ENCODE results near the gene GRIK4.

The GRIK4 gene

DNA sequence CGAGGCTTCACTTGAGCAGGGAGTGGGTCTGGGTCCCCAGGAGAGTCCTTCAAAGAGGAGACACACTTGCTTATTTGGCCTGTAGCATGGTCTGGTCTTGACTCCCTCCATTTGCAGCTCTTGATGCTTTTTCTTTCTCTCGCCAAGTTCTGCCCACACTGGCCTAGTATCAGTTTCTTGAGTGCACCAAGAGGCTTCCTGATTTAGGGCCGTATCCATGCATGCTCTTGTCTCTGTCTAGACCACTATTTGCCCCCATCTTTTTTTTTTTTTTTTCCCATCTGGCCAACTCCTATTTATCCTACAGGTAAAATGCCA lies 170.7 kb downstream of the GRIK4 start:
- no peak for DNase-seq

DNA sequence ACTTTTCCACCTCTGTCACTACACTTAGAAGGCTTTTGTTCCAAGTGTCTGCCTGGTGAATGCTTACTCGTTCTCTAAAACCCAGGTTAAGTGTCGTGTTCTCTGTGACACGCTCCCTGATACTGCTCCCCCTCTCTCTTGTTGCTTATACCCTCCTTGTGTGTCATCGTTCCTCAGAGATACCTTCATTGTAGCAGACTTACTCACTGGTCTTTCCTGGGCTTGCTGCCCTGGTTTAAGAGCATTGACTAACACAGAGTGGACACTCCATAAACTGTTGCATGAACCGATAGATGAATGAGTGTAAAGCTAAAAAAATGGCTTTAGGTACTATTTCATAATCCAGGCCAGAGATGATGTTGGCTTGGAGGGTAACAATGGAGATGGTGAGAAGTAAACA lies 171.3 kb downstream of the GRIK4 start:
- no peak for DNase-seq

GRCh38 chr11:120686516-120686915 lies 175.0 kb downstream of the GRIK4 start:
- DNase-seq: no peak

DNA sequence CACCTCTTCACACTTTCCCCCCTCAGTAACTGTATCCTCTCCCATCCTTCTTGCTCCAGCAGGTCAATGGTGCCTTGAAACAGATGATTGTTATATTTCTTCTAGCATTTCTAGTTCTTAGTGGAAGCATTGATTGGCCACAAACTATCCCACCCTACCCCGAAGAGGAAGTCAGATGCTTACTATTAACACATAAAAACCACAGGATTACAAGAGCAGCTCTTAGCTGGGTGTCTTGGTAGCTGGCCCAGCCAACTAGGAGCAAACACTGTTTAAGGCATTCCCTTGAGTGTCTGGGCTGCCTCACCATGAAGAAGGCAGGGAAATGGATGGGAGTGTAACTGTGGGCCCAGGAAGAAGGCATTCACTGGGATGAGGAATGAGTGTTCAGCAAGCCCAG lies 176.6 kb downstream of the GRIK4 start:
- no peak for DNase-seq

DNA sequence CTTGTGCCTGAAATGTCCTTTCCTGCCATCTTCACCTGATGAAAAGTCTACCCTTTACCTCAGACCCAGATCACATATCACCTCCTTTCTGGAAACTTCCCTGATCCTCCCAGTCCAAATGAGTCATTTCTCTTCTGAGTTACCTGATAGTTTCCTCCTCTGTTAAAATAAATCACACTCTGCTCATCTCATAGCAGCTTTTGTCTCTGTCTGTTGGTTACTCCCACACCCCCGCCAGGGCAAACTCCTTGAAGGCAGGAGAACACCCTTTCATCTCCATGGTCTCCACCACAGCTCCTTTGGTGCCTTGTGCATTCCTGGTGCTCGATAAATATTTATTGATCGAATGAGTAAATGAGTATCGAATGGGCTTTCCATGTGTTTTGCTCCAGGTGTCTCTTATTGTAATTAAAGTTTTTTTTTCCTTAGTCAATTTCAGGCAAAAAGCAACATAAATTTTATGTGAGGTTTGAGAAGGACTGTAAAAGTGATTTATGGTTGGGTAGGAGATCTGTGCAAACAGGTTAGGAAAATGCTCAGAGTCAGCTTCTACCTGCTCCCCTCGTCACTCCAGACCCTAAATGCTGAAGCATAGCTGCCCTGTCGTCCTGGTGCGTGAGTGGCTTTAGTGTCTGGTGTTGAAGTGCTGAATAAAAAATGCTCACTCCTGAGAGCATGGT lies 178.2 kb downstream of the GRIK4 start:
- DNase-seq: no peak

DNA sequence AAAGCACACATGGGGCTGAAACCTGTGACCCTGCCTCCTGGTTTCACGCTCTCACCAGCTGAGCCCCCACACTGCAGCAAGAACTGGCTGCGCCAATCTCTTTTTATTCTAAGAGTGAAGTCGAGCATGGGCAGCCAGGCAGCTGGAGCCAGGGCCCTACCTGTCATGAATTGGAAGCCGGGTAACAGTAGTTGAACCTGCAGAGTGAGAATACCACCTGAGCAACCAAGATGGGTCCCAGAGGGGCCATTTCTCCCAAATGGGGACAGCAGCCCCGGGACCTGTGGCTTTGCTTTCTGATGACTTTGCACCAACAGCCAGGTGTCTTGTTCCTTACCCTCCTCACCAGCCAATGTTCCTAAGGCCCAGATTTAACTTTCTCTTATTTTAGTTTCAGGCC lies 178.9 kb downstream of the GRIK4 start:
- no peak for DNase-seq

- DNase-seq: no peak
Measured at GRCh38 chr11:120694726-120695125, 183.2 kb downstream of the GRIK4 start.

GRCh38 chr11:120695426-120695825 lies 183.9 kb downstream of the GRIK4 start:
- no peak for DNase-seq

DNA sequence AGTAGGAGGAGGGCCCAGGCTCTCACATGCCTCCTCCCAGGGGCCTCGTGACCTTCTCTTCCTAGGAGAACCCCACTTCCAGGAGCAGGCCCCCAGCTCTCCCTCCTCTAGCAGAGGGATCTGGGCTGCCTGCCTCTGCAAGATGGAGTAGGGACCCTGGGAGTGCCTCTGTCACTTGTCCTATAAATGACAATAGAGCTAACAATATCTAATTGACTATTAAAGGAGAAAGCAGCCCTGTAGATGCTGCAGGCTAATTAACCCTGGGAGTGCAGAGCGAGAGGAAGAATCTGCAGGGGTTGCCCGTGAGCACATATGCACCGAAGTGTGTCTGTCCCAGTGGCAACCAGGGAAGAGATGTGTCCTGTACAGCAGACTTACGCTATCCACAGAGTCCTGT lies 184.4 kb downstream of the GRIK4 start:
- DNase-seq: no peak

DNA sequence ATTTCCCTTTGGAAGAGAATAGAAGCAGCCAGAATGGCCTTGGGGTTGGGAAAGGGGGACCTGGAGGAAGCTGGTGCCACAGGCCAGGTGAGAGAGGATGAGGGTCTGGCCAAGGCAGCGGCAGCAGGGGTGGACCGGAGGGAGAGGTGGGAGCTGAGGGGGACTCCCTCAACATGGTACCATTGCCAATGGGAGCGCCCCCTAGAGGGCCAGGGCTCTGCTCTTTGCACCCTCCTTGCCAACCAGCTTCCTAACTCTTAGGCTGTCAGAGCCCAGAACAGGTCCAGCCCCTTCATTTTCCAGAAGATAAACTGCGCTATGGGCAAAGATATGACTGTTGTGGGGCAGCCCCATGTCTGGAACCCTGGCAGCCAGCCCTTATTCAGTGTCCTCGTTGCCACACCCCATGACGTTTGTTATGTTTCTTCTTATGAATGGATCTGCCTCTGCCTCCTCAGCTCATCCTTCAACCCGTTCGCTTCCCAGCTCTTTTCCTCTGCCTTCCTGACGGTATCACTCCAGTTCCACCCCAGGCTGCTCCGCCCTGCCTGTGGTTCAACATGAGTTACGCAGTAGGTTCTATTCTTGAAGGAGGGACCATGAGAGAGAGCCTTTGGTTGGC lies 185.2 kb downstream of the GRIK4 start:
- DNase-seq: no peak

- DNase-seq: no peak
Measured at GRCh38 chr11:120698918-120699317, 187.4 kb downstream of the GRIK4 start.

GRCh38 chr11:120702656-120703055 lies 191.1 kb downstream of the GRIK4 start:
- no peak for DNase-seq

- DNase-seq: no peak
Measured at GRCh38 chr11:120703358-120704152, 192.0 kb downstream of the GRIK4 start.

- no peak for DNase-seq
Measured at GRCh38 chr11:120704256-120704750, 192.8 kb downstream of the GRIK4 start.

DNA sequence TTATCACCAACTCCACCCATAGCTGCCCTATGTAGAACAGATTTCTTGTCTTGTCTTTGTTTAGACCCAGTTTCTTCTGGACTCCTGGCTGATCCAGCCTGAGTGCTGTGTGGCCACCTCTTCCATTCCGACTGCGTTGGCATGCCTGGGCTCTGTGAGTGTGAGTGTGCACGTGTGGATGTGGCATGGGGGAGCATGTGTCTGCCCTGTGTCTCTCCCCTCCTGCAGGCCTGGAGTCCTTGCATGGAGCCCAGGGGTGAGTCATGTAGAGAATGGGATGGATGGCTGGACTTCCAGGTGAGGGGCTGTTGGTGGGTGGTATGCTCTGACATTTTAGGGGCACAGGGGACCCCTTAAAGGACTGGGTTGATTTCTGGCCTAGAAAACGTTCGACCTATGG lies 194.7 kb downstream of the GRIK4 start:
- DNase-seq: no peak

DNA sequence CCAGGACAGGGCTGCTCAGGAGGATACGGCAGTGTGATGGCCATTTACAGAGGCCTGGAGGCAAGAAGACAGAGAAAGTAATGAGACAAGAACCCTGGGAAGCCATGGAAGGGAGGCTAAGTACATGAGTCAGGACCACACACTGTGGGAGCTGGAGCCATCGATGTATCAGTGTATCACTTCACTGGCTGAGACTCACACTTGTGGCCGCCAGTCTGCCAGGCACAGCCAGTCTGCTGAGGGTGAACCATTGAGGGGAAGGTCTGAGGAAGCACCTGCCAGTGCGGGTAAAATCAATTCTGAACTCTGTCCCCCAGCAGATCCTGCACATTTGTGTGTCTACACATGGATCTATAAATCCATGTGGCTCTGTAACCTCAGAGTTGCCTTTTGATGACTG lies 195.6 kb downstream of the GRIK4 start:
- no peak for DNase-seq

GRCh38 chr11:120707663-120708062 lies 196.1 kb downstream of the GRIK4 start:
- DNase-seq: no peak

DNA sequence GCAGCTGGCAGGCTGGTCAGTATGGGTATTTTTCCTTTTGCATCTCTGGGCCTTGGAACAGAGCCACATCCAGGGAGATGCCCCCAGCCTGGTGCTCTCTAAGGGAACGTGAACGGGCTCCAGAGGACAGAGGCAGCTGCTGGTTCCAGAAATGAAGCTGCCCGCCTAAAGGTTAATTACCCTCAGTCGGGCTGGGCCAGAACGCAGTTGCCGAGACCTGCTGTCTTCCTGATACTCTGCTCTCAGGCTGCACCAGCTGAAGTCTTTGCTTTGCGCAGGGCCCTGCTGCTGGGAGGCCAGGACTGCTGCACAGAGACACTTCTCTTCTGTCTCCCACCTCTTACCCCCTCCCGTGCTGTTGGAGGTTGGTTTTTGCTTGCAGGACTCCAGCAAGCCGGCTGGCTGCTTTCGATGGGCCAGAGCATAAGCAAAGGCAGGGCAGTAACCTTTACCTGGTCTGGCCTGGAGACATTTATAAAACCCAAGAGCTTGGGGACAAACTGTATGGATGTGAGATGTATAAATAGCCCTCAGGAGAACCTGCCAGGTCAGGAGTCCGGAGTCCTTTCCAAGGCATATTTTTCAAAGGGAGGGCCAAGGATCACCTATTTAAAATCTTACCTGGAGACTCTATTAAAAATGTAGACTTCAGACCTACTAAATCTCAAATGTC lies 197.1 kb downstream of the GRIK4 start:
- DNase-seq: no peak

GRCh38 chr11:120709808-120710207 lies 198.3 kb downstream of the GRIK4 start:
- no peak for DNase-seq

- peak in 1 of 2 experiments; percentile 22 for DNase-seq
Measured at GRCh38 chr11:120710354-120711131, 199.0 kb downstream of the GRIK4 start.

DNA sequence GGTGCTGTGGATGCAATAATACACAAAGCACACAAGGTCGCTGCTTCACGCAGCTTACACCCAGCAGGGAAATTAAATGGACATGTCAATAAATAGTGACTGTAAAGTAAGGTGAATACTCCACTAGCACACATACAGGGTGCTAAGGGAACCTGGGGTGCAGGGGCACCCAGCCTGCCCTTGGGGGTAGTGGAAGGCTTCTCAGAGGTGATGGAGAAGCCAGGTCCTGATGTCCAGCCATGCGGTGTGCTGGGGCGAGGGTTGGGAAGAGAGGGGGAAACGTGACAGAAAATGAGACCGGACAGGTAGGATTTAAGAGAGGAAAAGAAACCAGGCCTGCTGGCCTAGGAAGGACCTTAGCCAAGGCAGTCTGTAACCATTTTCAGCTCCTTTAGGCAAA lies 200.5 kb downstream of the GRIK4 start:
- DNase-seq: no peak

GRCh38 chr11:120712881-120713280 lies 201.3 kb downstream of the GRIK4 start:
- no peak for DNase-seq

- DNase-seq: no peak
Measured at GRCh38 chr11:120713296-120713695, 201.7 kb downstream of the GRIK4 start.

All from SW 1271 (cell line).